ENCODE measurements around the gene CRTAC1.

Gene CRTAC1

GRCh38 chr10:97932932-97933530 is 97.4 kb downstream of the CRTAC1 start:
- no peak for TF ChIP-seq CTCF (conservative IDR thresholded peaks at IDR 0.05; ENCODE audit: control insufficient read depth, insufficient read depth, low read depth, low read length)
- H3K4me3 ChIP-seq (ENCODE audit: control insufficient read depth, low read depth, low read length), result no peak overlapping the region
- DNase-seq (ENCODE audit: low read depth), result no peak

GRCh38 chr10:97931041-97931440 is 99.4 kb downstream of the CRTAC1 start:
- TF ChIP-seq CTCF (conservative IDR thresholded peaks at IDR 0.05; ENCODE audit: control insufficient read depth, insufficient read depth, low read depth, low read length), result no peak
- no peak for DNase-seq (ENCODE audit: low read depth)
- no peak overlapping the region for H3K4me3 ChIP-seq (ENCODE audit: control insufficient read depth, low read depth, low read length)

GRCh38 chr10:97928897-97929296 is 101.5 kb downstream of the CRTAC1 start:
- no peak overlapping the region for H3K4me3 ChIP-seq (ENCODE audit: control insufficient read depth, low read depth, low read length)
- no peak for TF ChIP-seq CTCF (conservative IDR thresholded peaks at IDR 0.05; ENCODE audit: control insufficient read depth, insufficient read depth, low read depth, low read length)
- no peak for DNase-seq (ENCODE audit: low read depth)

GRCh38 chr10:97927622-97928021 is 102.8 kb downstream of the CRTAC1 start:
- DNase-seq (ENCODE audit: low read depth), result no peak
- H3K4me3 ChIP-seq (ENCODE audit: control insufficient read depth, low read depth, low read length), result no peak overlapping the region
- no peak for TF ChIP-seq CTCF (conservative IDR thresholded peaks at IDR 0.05; ENCODE audit: control insufficient read depth, insufficient read depth, low read depth, low read length)

GRCh38 chr10:97926055-97926454 is 104.4 kb downstream of the CRTAC1 start:
- no peak overlapping the region for H3K4me3 ChIP-seq (ENCODE audit: control insufficient read depth, low read depth, low read length)
- no peak for TF ChIP-seq CTCF (conservative IDR thresholded peaks at IDR 0.05; ENCODE audit: control insufficient read depth, insufficient read depth, low read depth, low read length)
- DNase-seq (ENCODE audit: low read depth), result no peak

- TF ChIP-seq CTCF (conservative IDR thresholded peaks at IDR 0.05; ENCODE audit: control insufficient read depth, insufficient read depth, low read depth, low read length), result no peak
- no peak overlapping the region for H3K4me3 ChIP-seq (ENCODE audit: control insufficient read depth, low read depth, low read length)
- no peak for DNase-seq (ENCODE audit: low read depth)
These were observed 105.0 kb downstream of the CRTAC1 start for GRCh38 chr10:97925308-97925938.
